ENCODE measurements around the gene GABBR1.

Gene GABBR1

DNA sequence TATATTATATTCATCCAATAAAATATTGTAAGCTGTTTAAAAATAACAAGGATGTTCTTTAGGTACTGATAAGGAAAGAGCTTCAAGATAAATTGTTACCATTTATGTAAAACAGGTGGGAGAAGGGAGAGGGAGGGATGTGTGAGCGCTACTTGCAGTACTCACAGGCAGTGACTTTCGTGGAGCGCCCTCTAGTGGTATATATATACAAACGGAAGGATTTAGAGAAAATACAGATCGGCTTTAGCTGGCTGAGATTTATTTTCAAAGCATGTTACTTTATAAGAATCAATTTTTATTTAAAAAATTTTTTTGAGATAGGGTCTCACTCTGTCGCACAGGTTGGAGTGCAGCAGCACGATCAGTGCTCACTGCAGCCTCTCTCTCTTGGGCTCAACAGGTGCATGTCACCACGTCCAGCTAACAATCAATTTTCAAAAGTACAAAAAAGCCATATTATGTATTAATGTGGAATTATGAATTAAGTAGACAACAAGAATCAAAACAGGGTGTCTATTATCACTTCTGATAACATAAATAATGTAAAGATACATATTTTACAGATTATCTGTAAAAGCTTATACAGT is 20.6 kb upstream of the GABBR1 start:
- DNase-seq (ENCODE audit: low spot score): peak; percentile 71

- DNase-seq (ENCODE audit: low spot score): no peak
These were observed 19.2 kb upstream of the GABBR1 start for GRCh38 chr6:29652198-29652584.

- peak; percentile 30 for DNase-seq (ENCODE audit: low spot score)
These were observed 18.6 kb upstream of the GABBR1 start for GRCh38 chr6:29651413-29652197.

DNA sequence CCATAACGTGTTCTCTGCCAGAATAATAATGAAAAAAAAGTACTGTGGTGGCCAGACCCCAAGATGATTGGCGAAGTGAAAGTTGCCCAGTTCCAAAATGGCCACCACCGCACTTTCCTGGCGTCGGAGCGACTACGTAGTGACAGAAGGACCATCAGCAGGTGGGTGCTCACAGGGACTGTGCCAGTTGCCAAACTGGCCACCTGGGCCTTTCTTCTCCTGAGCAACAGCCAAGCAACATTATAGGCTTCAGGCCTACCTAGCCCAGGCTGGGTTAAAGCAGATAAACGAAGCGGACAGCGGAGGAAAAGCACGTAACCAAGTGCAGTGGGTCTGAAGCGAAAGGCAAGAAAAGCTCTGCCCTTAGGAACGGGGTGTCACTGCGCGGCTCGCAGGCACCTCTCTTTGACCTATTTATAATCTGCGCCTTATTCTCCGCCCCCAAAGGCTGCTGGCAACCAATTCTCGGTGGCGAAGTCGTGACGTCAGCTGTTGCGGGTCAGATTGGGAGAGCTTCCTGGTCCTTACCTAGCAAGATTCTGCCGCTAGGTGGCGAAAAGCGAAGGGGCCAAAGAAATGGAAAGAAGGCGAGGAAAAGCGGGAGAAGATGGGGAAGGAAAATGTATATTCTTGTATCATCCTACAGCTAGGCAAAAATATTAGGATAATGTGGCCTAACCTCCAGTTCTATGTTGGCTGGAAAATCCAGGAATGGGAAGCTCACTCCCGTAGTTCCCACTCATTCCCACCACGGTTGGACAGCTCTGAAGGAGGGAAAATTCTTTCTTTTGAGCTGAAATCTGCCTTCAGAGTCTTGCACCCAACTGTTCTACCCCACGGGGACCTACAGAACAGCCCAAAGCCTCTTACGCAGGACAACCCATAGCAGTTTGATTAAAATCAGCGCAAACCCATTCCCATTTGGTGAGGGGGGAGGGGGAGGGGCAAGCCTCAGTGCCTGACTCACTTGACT is 17.0 kb upstream of the GABBR1 start:
- peak; percentile 99 for DNase-seq (ENCODE audit: low spot score)

GRCh38 chr6:29647927-29648642 is 15.1 kb upstream of the GABBR1 start:
- no peak for DNase-seq (ENCODE audit: low spot score)

DNA sequence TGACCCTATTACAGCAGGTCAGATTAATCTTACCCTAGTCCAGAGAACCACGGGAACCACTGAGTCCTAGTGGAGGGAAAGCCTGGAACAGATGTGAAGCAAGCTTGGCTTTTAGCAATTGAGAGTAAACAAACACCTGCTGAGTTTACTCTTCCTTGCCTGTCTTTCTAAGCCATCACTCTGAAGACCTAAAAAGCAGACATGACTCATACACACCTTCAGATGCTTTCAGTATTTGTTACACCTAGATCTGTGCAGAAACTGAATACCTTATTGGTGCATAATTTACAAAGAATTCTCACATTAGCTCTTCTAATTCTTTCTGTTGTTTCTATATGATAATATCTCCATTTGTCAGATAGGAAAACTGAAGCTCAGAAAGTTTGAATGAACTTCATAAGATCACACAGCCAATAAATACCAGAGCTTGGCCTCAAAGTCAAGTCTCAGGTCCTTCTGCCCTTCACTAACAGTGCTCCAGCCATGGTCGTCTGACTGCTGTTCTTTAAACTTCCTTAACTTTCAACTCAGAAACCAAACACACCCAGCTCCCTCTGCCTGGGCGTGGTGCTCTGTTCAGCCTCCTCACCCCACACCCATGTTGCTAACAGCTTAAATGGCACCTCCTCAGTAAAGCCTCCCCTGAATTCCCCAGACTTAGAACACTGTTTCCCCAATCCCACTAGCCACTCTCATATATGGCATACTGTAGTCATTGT is 8.6 kb upstream of the GABBR1 start:
- peak; percentile 56 for DNase-seq (ENCODE audit: low spot score)

GRCh38 chr6:29637247-29637646 is 4.3 kb upstream of the GABBR1 start:
- no peak for DNase-seq (ENCODE audit: low spot score)

- DNase-seq (ENCODE audit: low spot score): no peak
These were observed 537 bp upstream of the GABBR1 start for GRCh38 chr6:29633534-29633905.

GRCh38 chr6:29631860-29632731 is 887 bp downstream of the GABBR1 start:
- DNase-seq (ENCODE audit: low spot score): peak; percentile 60

GRCh38 chr6:29631209-29631810 is 1.7 kb downstream of the GABBR1 start:
- no peak for DNase-seq (ENCODE audit: low spot score)

GRCh38 chr6:29630315-29630714 is 2.7 kb downstream of the GABBR1 start:
- DNase-seq (ENCODE audit: low spot score): no peak

GRCh38 chr6:29629571-29629970 is 3.4 kb downstream of the GABBR1 start:
- no peak for DNase-seq (ENCODE audit: low spot score)

GRCh38 chr6:29628419-29629281 is 4.3 kb downstream of the GABBR1 start:
- DNase-seq (ENCODE audit: low spot score): peak; percentile 48

DNA sequence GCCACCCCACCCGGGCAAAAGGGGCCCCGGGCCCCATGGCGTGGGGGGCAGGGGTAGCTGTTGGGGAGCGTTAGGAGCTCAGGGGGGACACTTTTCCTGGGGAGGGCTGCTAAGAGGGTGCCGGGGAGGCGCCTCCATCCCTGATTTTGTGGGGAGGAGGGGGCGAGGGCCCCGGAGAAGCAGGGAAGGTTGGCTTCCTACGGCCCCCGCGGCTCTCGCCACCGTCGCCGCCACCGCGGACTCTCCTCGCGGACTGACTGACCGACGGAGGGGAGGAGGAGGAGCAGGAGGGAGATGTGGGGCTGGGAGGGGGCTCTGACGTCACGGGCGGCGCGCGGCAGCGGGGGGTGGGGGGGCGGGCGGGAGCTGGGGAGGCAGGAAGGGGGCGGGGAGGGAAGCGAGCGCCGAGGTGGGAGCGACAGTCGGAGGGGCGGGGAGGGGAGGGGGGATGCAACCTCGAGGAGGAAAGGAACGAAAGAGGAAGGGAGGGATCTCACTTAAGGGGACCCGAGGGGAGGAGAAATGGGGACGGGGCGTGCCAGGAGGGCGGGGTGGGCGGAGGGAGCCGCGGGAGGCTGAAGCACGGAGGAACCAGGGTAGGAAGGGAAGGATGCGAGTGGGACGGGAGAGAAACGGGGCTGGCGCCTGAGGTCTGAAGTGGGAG is 5.1 kb downstream of the GABBR1 start:
- DNase-seq (ENCODE audit: low spot score): peak; percentile 52

- DNase-seq (ENCODE audit: low spot score): no peak
These were observed 5.8 kb downstream of the GABBR1 start for GRCh38 chr6:29626948-29627754.

DNA sequence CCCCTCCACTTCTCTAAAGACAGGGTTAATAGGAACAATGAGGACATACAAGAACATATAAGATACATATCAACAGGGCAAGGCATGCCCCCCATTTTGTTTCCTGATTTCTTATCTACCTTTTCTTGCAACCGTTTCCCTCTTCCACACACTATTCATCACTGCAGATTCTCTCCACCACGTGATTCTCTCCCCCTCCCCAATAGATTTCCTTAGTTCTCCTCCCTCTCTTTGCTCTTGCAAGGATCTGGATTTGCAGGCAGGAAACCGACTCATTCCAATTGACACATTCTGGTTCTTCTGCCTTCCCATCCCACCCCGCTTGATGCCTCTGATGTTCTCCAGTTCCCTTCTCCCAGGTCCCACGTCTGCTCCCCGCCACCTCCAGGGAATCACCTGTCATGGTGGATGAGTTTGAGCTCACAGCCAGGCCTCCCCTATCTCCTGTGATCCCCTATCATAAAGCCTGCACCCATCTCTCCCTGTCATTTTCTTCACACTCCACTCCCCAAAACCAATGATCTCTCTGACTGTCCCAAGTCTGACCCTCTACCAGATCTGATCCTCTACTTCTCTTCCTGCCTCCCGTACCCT is 7.5 kb downstream of the GABBR1 start:
- no peak for DNase-seq (ENCODE audit: low spot score)

DNA sequence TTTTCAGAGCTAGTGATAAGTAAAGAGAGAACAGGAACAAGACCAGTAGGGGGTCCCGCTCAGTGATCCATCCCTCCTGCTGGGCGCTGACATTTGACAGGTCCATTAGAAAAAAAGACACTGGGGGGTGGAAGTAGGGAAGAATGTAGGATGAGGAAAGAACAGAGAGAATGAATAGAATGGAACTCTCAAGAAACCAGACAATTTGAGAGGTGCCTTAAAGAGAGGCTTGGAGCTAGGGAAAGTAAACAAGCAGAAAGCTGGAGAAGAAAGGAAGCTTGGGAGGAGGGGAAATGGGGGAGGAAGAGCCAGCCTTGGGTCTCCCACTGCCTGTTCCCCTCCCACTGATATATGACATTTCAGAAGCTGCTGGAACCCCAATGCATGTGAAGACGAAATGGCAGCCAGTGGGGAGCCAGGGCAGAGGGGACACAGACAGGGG is 8.4 kb downstream of the GABBR1 start:
- no peak for DNase-seq (ENCODE audit: low spot score)

All from CD4-positive, alpha-beta T cell treated with Interleukin-6 at 100 ng/mL for 8 hours (primary cell).